Adrenal gland (tissue), 5 donors: ENCODE results near the gene MAN1C1.

Source experiments
- CTCF ChIP-seq, 6 experiments: fragments of 450-650 bp in 4 of 6; fragments of 200-600 bp in 2 of 6; sonication (generic) in 1 of 6; IDR thresholded peaks; 1 replicate in 5 of 6; 2 replicates in 1 of 6; pipeline versions ENCODE4 v1.5.1 to v1.8.0; 2016 to 2021; ENCODE audit warnings: antibody characterized with exemption in 6 of 6, mild to moderate bottlenecking in 2 of 6, moderate library complexity in 1 of 6
- POLR2A ChIP-seq, 2 donors: fragments of 450-650 bp; IDR thresholded peaks; one replicate each; pipeline ENCODE4 v1.6.1; 2017; ENCODE audit warnings: antibody characterized with exemption in 2 of 2, mild to moderate bottlenecking in 2 of 2, moderate library complexity in 1 of 2
- donor health status: DM: no; HTN: no; CAD: no.

GRCh38 chr1:25680701-25681100 lies 64.1 kb downstream of the MAN1C1 start:
- no peak for TF ChIP-seq CTCF (IDR thresholded peaks at IDR 0.05)
- TF ChIP-seq POLR2A (IDR thresholded peaks at IDR 0.05): no peak
